Measurements from ENCODE around the gene SMG7.

SMG7 gene

DNA sequence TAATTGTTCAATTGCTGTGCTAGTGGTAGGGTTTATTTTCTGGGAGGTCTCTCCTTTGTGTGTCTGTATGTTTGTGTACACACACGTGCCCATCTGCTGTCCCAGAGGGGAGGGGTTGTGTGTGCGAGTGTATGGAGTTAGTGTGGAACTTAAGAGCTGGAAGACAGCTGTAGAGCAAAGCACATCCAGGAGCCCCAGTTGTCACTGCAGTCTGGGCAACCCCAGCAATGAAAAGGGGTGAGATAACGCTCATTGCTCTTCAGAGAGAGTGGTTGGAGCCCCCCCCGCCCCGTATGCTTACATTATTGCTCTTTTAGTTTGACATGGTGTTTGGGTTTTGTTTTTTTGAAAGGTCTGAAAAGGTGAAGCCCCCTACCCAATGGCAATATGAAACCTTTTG, 81.0 kb downstream of the SMG7 start:
- TF ChIP-seq, protein P1, sequence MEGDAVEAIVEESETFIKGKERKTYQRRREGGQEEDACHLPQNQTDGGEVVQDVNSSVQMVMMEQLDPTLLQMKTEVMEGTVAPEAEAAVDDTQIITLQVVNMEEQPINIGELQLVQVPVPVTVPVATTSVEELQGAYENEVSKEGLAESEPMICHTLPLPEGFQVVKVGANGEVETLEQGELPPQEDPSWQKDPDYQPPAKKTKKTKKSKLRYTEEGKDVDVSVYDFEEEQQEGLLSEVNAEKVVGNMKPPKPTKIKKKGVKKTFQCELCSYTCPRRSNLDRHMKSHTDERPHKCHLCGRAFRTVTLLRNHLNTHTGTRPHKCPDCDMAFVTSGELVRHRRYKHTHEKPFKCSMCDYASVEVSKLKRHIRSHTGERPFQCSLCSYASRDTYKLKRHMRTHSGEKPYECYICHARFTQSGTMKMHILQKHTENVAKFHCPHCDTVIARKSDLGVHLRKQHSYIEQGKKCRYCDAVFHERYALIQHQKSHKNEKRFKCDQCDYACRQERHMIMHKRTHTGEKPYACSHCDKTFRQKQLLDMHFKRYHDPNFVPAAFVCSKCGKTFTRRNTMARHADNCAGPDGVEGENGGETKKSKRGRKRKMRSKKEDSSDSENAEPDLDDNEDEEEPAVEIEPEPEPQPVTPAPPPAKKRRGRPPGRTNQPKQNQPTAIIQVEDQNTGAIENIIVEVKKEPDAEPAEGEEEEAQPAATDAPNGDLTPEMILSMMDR (IDR thresholded peaks at IDR 0.05; ENCODE audit: low read depth, low read length, missing control alignments) = no peak
- no peak for DNase-seq (ENCODE audit: low read depth)
- no peak overlapping the region for H3K4me3 ChIP-seq (ENCODE audit: low read depth, low read length)

DNA sequence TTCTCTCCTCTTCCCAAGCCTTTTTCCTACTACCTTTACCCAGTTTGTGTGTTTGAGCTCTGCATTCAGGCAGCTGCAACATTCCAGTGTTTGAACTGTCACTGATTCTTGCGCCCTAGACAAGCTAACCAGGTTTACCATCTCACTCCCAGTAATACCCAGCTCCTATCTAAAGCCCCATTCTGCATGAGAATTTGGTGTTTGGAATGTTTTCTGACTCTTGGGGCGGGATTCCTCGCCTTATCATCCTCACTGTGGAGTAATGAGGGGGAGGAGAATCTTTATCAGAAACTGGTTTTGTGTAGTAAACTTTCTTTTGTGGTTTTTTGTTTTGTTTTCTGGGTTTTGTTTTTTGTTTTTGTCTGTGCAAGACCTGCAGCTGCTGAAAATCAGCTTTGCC, 81.5 kb downstream of the SMG7 start:
- DNase-seq (ENCODE audit: low read depth) = no peak
- H3K4me3 ChIP-seq (ENCODE audit: low read depth, low read length) = no peak overlapping the region
- TF ChIP-seq, protein P1 (IDR thresholded peaks at IDR 0.05; ENCODE audit: low read depth, low read length, missing control alignments) = no peak

DNA sequence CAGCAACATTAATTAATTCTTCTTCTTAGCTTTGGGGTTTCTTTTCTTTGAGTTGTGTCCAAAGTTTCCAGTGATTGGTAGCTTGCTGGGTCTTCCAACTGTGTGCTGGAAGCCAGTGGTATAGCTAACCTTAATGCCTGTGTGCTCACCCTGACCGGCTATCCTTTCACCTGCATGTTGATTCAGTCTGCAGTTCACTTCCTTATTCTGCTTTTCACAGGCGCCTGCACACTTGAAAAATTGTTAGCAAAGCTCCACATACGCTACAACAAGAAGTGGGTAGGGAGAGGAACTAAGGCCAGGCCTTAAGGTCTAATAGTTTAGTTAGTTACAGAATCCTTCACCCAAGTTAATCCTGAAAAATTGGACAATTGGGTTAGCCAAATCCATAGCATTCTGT, 82.3 kb downstream of the SMG7 start:
- TF ChIP-seq, protein P1 (IDR thresholded peaks at IDR 0.05; ENCODE audit: low read depth, low read length, missing control alignments) = no peak
- H3K4me3 ChIP-seq (ENCODE audit: low read depth, low read length) = no peak overlapping the region
- no peak for DNase-seq (ENCODE audit: low read depth)

DNA sequence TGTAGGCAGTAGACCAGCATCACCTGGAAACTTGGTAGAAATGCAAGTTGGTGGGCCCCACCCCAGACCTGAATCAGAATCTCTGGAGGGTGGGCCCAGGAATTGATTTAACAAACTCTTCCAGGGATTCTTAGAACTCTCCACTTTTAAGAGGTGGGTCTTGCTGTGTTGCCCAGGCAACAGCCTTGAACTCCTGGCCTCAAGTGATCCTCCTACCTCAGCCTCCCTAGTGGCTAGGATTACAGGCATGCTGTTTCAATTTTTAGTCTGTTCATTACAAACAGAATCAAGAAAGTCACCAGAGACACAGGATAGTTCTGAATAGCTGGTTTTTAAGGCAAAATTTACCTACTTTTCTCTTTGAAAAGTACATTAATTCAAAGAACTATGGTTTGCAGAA, 86.8 kb downstream of the SMG7 start:
- no peak for DNase-seq (ENCODE audit: low read depth)
- TF ChIP-seq, protein P1 (IDR thresholded peaks at IDR 0.05; ENCODE audit: low read depth, low read length, missing control alignments) = no peak
- no peak overlapping the region for H3K4me3 ChIP-seq (ENCODE audit: low read depth, low read length)

DNA sequence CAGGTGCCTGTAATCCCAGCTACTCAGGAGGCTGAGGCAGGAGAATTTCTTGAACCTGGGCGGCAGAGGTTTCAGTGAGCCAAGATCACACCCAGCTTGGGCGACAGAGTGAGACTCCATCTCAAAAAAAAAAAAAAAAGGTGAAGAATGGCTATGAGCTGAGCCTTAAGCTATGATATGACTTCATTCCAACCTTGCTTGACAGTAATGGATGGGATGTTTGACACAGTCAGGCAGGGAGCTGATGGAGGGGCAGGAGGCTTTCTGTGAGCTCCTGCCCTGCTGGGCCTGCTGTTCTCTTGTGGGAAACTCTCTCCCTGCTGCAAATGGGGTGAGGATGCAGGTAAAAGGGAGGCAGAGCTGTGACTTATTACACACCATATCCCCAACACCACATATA, 90.4 kb downstream of the SMG7 start:
- no peak overlapping the region for H3K4me3 ChIP-seq (ENCODE audit: low read depth, low read length)
- TF ChIP-seq, protein P1 (IDR thresholded peaks at IDR 0.05; ENCODE audit: low read depth, low read length, missing control alignments) = no peak
- no peak for DNase-seq (ENCODE audit: low read depth)

DNA sequence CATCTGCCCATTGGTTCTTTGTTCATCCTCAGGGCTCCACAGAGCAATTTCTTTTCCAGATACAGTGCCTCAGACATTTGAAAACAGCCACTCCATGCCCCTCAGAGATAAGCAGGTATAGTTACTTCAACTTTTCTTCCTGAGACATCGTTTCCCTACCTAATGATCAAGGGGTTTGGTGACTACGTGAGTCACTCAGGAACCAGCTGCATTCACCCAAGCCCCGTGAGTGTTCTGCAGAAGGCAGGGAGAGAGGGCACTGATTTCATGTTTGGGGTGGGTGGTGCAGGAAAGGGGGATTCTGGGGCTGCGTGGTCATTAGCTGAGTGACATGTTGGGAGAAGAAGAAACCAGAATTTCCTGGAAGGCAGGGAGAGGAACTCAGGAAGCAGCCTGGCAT, 93.0 kb downstream of the SMG7 start:
- DNase-seq (ENCODE audit: low read depth) = no peak
- TF ChIP-seq, protein P1 (IDR thresholded peaks at IDR 0.05; ENCODE audit: low read depth, low read length, missing control alignments) = no peak
- H3K4me3 ChIP-seq (ENCODE audit: low read depth, low read length) = no peak overlapping the region

DNA sequence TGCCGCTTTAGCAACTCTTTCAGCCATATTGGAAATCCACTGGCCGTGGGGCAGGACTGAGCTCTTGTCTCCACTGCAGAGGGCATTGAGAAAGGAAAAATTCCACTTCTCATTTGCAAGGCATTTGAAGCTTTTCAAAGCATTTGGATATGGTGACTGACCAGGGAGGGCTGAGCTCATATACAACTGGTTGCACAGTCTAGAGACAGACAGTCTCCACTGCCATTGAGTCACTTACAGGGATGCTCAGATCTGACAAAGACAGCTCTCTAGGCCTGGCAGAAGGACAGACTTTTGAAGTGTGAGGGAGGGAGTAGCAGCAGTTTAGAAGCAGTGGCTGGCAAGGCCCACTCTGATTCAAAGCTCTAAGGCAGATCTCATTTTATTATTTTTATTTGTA, 93.7 kb downstream of the SMG7 start:
- DNase-seq (ENCODE audit: low read depth) = no peak
- no peak overlapping the region for H3K4me3 ChIP-seq (ENCODE audit: low read depth, low read length)
- TF ChIP-seq, protein P1 (IDR thresholded peaks at IDR 0.05; ENCODE audit: low read depth, low read length, missing control alignments) = no peak

Measured in GM12864 (cell line).